ENCODE data around the gene STAG3. TPM values are rescaled to one million over a fixed set of nuclear protein-coding genes. Genes with fewer than 3 reads are reported as not detected.
"Not testable (repeated sequence)": the region's sequence is repeated elsewhere in the genome, so short reads cannot be mapped to it uniquely, and the experiment has no call there.

Gene STAG3
- total RNA-seq, 4 donors from 2014 or later, result 0.13 to 5.5 TPM; not detected in 2

DNA sequence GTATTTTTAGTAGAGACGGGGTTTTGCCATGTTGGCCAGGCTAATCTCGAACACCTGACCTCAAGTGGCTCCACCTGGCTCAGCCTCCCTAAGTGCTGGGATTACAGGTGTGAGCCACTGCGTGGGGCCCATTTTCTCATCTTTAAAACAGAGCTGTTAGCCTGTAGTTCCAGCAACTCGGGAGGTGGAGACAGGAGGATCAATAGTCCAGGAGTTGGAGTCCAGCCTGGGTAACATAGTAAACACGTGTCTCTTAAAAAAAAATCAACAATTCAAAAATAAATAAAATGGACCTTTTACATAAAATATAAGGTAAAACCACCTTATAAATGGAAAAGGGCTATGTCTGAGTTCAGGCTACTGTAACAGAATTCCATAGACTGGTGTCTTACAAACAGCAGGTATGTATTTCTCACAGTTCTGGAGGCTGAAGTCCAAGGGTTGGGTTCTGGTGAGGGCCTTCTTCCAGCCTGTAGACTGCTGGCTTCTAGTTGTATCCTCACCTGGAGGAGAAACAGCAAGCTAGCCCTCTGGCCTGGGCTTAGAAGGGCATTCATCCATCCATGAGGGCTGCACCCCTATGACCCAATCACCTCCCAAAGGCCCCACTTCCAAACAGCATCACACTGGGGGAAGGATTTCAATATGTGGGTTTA is 35.0 kb downstream of the STAG3 start:
- Histone ChIP-seq H3K4me1 (peaks cover 12% of the 10 kb centered on the region in 2 donors), H3K36me3 (no peaks in the 10 kb centered on the region), H3K4me3 (no peak overlapping the region), H3K9me3 (no peaks in the 10 kb centered on the region), H3K27ac (no peak overlapping the region), H3K27me3 (no peaks in the 10 kb centered on the region)
- in situ Hi-C loops (cut with MboI; ENCODE audit: low sequenced_read_pairs in 4 of 4), result no loop called here
- intact Hi-C loops (cut with DNase I; ENCODE audit: low total_unique reads), result loop anchor here (10.0 kb wide), 1 partner anchor 132 kb away; no protein-coding TSS in a partner anchor
- no peak for DNase-seq
- no peak for TF ChIP-seq POLR2A (IDR thresholded peaks at IDR 0.05)
- TF ChIP-seq, protein P1, sequence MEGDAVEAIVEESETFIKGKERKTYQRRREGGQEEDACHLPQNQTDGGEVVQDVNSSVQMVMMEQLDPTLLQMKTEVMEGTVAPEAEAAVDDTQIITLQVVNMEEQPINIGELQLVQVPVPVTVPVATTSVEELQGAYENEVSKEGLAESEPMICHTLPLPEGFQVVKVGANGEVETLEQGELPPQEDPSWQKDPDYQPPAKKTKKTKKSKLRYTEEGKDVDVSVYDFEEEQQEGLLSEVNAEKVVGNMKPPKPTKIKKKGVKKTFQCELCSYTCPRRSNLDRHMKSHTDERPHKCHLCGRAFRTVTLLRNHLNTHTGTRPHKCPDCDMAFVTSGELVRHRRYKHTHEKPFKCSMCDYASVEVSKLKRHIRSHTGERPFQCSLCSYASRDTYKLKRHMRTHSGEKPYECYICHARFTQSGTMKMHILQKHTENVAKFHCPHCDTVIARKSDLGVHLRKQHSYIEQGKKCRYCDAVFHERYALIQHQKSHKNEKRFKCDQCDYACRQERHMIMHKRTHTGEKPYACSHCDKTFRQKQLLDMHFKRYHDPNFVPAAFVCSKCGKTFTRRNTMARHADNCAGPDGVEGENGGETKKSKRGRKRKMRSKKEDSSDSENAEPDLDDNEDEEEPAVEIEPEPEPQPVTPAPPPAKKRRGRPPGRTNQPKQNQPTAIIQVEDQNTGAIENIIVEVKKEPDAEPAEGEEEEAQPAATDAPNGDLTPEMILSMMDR (IDR thresholded peaks at IDR 0.05 in 4 of 5, conservative IDR thresholded peaks at IDR 0.05 in 1 of 5), result no peak
- ATAC-seq, result no peak

DNA sequence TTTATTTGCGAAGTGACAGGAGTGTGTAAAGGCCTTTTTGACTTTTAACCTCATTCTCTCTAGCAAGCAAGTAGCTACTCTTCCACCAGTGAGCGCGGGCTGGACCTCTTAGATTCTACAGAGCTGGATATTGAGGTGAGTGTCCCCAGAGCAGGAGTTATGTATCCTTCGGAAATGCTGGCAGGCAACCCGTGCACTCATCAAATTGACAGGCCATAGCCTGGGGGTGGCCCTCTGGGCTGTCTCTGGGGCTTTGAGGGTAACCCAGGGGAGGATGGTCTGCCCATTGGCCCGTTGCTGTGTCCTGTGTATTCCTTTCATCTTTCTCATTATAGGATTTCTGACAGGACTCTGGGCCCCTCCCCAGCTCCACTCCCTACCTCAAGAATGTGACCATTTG is 36.0 kb downstream of the STAG3 start:
- no peaks in the 10 kb centered on the region for H3K9me3 ChIP-seq
- no peak overlapping the region for H3K27ac ChIP-seq
- no peak for TF ChIP-seq POLR2A (IDR thresholded peaks at IDR 0.05)
- TF ChIP-seq, protein P1 (IDR thresholded peaks at IDR 0.05 in 4 of 5, conservative IDR thresholded peaks at IDR 0.05 in 1 of 5), result no peak
- in situ Hi-C loops (cut with MboI; ENCODE audit: low sequenced_read_pairs in 4 of 4), result no loop called here
- intact Hi-C loops (cut with DNase I; ENCODE audit: low total_unique reads), result loop anchor here (10.0 kb wide), 1 partner anchor 131 kb away; no protein-coding TSS in a partner anchor
- DNase-seq (no peak), ATAC-seq (no peak)
- H3K27me3 ChIP-seq, result no peaks in the 10 kb centered on the region
- H3K36me3 ChIP-seq, result no peaks in the 10 kb centered on the region
- no peak overlapping the region for H3K4me3 ChIP-seq
- peaks cover 12% of the 10 kb centered on the region in 2 donors for H3K4me1 ChIP-seq

DNA sequence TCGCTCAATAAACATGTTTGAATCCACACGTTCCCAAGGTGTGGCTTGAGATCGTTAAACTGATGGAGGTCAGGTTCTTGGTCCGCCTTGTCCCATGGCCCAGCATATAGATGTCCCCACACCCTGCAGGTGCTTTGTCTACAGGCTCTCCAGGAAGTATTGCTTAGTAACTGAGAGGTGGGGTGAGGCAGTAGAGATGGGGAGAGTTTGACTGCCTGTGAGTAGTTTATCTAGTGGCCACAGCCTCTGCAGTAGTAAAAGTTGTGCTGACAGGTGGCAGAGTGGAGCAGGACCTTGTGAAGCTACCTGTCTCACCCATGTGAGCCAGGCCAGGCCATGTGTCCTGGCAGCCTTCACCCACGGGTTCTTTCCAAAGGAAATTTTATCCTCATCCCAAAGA is 36.6 kb downstream of the STAG3 start:
- in situ Hi-C loops (cut with MboI; ENCODE audit: low sequenced_read_pairs in 4 of 4), result not testable (repeated sequence)

DNA sequence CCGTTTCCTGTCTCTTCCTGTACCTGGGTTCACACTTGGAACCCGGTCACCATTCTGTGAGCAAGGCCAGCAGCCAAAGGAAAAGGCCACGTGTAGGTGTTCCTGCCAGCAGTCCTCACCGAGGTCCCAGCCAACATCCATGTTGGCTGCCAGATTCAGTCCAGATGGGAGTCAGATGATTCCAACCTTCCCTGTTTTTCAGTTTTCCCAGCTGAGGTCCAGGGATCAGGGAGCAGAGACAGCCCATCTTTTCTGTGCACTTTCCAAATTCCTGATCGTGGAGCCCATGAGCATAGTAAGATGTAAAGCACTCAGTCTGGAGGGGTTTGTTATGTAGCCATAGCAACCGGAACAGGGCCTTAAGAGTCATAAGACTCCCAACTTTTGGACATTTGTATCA is 38.2 kb downstream of the STAG3 start:
- peak overlapping the region in 3 of 4 donors; percentile 11 to 60 (median 50) for H3K27ac ChIP-seq

More for the DNA sequence above, 36.6 kb downstream of the STAG3 start:
- peak in 1 of 2 donors; percentile 11 for DNase-seq
- intact Hi-C loops (cut with DNase I; ENCODE audit: low total_unique reads), result loop anchor here (10.0 kb wide), 1 partner anchor 130 kb away; no protein-coding TSS in a partner anchor
- H3K36me3 ChIP-seq, ATAC-seq, H3K27me3 ChIP-seq, H3K4me3 ChIP-seq, H3K27ac ChIP-seq, H3K9me3 ChIP-seq: not testable (repeated sequence)
- H3K4me1 ChIP-seq, result peaks cover 12% of the 10 kb centered on the region in 2 donors

DNA sequence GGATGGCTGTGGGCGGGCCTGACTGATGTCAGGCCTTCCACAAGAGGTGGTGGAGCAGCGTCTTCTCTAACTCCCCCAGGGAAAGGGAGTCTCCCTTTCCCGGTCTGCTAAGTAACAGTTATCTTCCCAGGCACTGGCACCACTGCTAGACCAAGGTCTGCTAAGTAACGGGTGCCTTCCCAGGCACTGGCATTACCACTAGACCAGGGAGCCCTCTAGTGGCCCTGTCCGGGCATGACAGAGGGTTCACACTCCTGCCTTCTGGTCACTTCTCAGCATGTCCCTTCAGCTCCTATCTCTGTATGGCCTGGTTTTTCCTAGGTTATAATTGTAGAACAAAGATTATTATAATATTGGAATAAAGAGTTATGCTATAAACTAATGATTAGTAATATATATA is 40.2 kb downstream of the STAG3 start:
- H3K27me3 ChIP-seq; H3K4me3 ChIP-seq; H3K9me3 ChIP-seq; in situ Hi-C loops (cut with MboI; ENCODE audit: low sequenced_read_pairs in 4 of 4): not testable (repeated sequence)
- H3K4me1 ChIP-seq, result peaks cover 12% of the 10 kb centered on the region in 2 donors
- intact Hi-C loops (cut with DNase I; ENCODE audit: low total_unique reads), result loop anchor here (10.0 kb wide), 1 partner anchor 127 kb away; no protein-coding TSS in a partner anchor
- H3K36me3 ChIP-seq, result peaks cover 0 to 25% of the 10 kb centered on the region in 2 donors
- DNase-seq, result peak; percentile 66 to 82
- peak overlapping the region in 2 of 4 donors; percentile 31 to 42 for H3K27ac ChIP-seq
- TF ChIP-seq, protein P1 (IDR thresholded peaks at IDR 0.05 in 4 of 5, conservative IDR thresholded peaks at IDR 0.05 in 1 of 5), result peak in 3 of 5 experiments; percentile 7 to 57 (median 50)
- ATAC-seq, result peak in 1 of 2 donors; percentile 43

More for the DNA sequence above, 38.2 kb downstream of the STAG3 start:
- DNase-seq, result peak in 1 of 2 donors; percentile 65
- intact Hi-C loops (cut with DNase I; ENCODE audit: low total_unique reads), result loop anchor here (10.0 kb wide), 1 partner anchor 129 kb away; no protein-coding TSS in a partner anchor
- no peaks in the 10 kb centered on the region for H3K27me3 ChIP-seq
- peaks cover 12% of the 10 kb centered on the region in 2 donors for H3K4me1 ChIP-seq
- H3K9me3 ChIP-seq, result no peaks in the 10 kb centered on the region
- peaks cover 0 to 4% of the 10 kb centered on the region in 2 donors for H3K36me3 ChIP-seq
- no peak overlapping the region for H3K4me3 ChIP-seq
- TF ChIP-seq, protein P1 (IDR thresholded peaks at IDR 0.05 in 4 of 5, conservative IDR thresholded peaks at IDR 0.05 in 1 of 5), result no peak
- no peak for TF ChIP-seq POLR2A (IDR thresholded peaks at IDR 0.05)
- ATAC-seq, result peak; percentile 54 to 55
- in situ Hi-C loops (cut with MboI; ENCODE audit: low sequenced_read_pairs in 4 of 4), result no loop called here

All from gastrocnemius medialis (tissue), 4 donors.